Stimulated activated CD4-positive, alpha-beta T cell treated with anti-CD3 and anti-CD28 coated beads, Interleukin-15, amount 100 ng/mL, for 1 hour (primary cell): Measurements from ENCODE around the gene ABCB9.

ENCODE experiments used
- DNase-seq, 2 donors: peaks; one replicate each; pipeline ENCODE4 v3.0.0-alpha.2; 2020; ENCODE audit warnings: low read depth in 1 of 2, low spot score in 1 of 2

Gene ABCB9

GRCh38 chr12:122994781-122995502 is 28.7 kb upstream of the ABCB9 start:
- no peak for DNase-seq

DNA sequence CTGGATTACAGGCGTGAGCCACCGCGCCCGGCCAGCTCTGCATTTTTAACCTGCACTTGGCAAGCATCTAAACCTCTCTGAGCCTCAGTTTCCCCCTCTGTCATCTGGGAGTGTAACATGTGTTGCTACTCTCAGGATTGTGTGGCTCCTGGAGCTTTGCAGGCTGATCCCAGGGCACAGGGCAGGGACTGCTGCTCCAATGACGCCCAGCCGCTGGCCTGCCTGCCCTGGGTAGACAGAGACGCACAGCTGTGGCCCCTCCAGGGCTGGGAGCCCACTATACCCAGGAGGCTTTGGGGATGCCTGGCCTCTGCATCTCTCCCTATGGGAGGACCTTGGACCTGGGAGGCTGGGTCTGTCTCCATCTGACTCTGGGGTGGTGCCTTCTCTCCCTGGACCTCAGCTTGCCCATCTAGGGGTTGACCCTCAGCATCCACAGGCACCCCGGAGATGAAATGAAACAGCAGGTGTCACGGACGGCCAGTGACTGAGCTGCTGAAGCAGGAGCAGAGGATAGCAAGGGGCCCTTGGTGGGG is 27.9 kb upstream of the ABCB9 start:
- no peak for DNase-seq

DNA sequence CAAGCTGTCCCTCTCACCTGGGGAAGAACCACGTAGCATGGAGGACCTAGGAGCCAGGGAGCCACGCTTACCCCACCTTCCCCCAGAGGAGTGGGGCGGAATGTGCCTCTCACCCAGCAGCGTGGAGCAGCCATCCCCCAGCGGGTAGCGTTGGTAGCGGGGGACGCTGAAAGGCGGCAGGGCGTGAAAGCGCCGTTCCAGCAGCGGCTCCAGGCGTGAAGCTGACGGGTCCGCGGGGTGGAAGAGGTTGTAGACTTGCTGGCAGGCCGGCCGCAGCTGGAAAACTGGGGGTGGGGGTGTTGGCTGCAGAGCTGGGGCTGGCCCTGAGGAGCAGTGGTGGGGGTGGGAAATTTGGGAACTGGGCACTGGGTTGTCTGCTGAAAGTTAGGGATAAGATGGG is 26.1 kb upstream of the ABCB9 start:
- no peak for DNase-seq

GRCh38 chr12:122991623-122992275 is 25.5 kb upstream of the ABCB9 start:
- DNase-seq = no peak

GRCh38 chr12:122990961-122991622 is 24.8 kb upstream of the ABCB9 start:
- DNase-seq = no peak

DNA sequence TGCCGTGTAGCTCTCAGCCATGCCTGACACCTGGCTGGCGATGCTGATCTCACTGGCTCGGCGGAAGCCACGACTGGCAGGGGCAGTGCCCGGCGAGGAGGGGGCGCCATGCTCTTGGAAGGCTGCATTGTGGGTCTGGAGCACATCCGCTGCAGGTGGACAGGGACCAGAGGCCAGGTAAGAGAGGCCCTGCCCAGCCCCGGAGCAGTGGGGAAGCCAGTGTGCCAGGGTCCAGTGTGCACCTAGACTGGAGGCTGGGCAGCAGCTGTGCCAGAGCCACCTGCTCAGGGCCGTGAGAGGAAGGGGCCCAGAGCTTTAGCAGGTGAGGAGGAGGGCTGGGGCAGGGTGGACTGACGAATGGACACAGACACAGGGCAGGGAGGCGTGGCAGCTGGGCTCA is 24.3 kb upstream of the ABCB9 start:
- DNase-seq = no peak

- no peak for DNase-seq
These were observed 23.7 kb upstream of the ABCB9 start for GRCh38 chr12:122989874-122990419.

GRCh38 chr12:122989225-122989839 is 23.1 kb upstream of the ABCB9 start:
- DNase-seq = no peak

DNA sequence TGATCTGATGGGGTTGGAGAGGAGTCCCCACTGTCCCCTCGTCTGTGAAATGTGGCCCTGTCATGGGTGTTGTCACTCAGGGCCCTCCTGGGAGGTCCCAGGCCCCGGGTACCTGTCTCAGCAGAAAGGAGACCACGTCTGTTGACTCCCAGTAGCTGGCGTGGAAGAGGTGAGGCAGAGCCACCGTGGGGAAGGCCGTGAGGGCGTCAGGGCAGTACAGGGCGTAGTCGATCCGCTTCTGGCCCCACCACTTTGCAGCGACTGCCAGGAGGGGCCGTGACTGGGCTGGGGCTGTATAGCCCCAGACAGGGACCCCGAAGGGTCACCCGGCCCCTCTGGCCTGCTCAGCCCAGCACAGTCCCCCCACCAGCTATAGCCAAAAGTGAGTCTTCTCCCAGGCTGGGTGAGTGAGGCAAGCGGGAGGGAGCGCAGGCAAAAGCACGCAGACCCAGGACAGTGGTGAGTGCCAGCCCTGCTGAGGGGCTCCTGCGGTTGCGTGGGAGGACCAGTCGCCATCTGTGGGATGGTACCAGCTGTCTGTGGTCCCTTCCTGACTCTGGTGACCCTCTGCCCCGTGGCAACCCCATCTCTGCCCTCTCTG is 22.4 kb upstream of the ABCB9 start:
- DNase-seq = no peak

GRCh38 chr12:122988036-122988435 is 21.8 kb upstream of the ABCB9 start:
- DNase-seq = no peak

- no peak for DNase-seq
These were observed 21.1 kb upstream of the ABCB9 start for GRCh38 chr12:122987086-122987951.

GRCh38 chr12:122986258-122986871 is 20.1 kb upstream of the ABCB9 start:
- DNase-seq = no peak

GRCh38 chr12:122985338-122986257 is 19.3 kb upstream of the ABCB9 start:
- no peak for DNase-seq

DNA sequence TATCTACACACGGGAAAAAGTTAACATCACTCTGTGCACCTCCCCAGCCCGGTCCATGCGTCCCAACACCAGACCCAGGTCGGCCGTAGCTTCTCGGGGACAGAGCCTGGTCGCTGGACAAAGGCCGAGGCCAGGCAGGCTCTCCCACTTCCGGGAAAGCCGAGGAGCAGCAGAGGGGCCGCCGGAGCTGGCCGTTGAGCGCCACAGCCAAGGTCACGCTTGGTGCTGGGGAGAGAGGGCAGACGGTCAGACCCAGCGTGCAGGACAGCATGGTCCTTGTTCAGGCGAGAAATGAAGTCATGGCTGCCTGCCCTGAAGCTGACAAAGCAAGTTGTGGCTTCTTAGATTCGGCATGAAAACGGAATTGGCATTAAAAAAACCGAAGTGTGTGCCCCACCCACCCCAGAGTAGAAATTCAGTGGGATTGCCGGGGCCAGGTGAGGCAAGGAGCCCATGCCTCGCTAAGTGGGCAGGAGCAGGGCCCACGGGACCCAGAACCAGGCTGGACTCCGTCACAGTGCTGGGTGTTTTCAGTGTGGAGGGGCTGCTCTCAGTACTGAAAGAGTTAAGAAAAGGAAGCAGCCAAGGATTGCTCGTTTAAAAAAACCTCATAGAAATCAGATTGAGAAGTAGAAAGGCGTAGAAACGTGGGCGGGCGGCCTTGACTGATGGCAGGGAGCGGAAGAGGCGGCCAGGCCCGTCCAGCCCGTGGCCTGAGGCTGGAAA is 18.5 kb upstream of the ABCB9 start:
- DNase-seq = no peak

- DNase-seq = no peak
These were observed 17.7 kb upstream of the ABCB9 start for GRCh38 chr12:122983789-122984515.

GRCh38 chr12:122982963-122983788 is 16.9 kb upstream of the ABCB9 start:
- no peak for DNase-seq
